Myocyte (in vitro differentiated cells): ENCODE data around the gene MYO1D. TPM values are rescaled to one million over a fixed set of nuclear protein-coding genes. Genes with fewer than 3 reads are reported as not detected.

Source experiments
- DNase-seq: peaks from one replicate; pipeline ENCODE4 v3.0.0-alpha.2; 2012; ENCODE audit warnings: low read depth
- total RNA-seq: library from RNA; depleted of rRNA; stranded (reverse); fragments of >200 nt; gene quantifications from 2 replicates; pipeline ENCODE4 v1.2.3, GENCODE V29; 2014

Gene MYO1D
- total RNA-seq, 1 donor from 2014 or later, result 34.8 TPM

- no peak for DNase-seq
These were observed 16.9 kb downstream of the MYO1D start for GRCh38 chr17:32859857-32860525.

GRCh38 chr17:32855620-32856019 is 21.3 kb downstream of the MYO1D start:
- DNase-seq, result no peak

GRCh38 chr17:32854832-32855389 is 22.0 kb downstream of the MYO1D start:
- DNase-seq, result no peak

GRCh38 chr17:32854207-32854606 is 22.7 kb downstream of the MYO1D start:
- no peak for DNase-seq

GRCh38 chr17:32852811-32853210 is 24.1 kb downstream of the MYO1D start:
- no peak for DNase-seq

GRCh38 chr17:32849879-32850278 is 27.0 kb downstream of the MYO1D start:
- no peak for DNase-seq

GRCh38 chr17:32847977-32848376 is 28.9 kb downstream of the MYO1D start:
- no peak for DNase-seq

GRCh38 chr17:32846143-32846542 is 30.8 kb downstream of the MYO1D start:
- DNase-seq, result no peak

- DNase-seq, result no peak
These were observed 36.7 kb downstream of the MYO1D start for GRCh38 chr17:32840241-32840640.

- DNase-seq, result no peak
These were observed 40.4 kb downstream of the MYO1D start for GRCh38 chr17:32836527-32836926.

GRCh38 chr17:32835291-32835761 is 41.6 kb downstream of the MYO1D start:
- DNase-seq, result no peak

GRCh38 chr17:32834104-32834503 is 42.8 kb downstream of the MYO1D start:
- DNase-seq, result no peak

- no peak for DNase-seq
These were observed 43.4 kb downstream of the MYO1D start for GRCh38 chr17:32833526-32833925.

GRCh38 chr17:32833076-32833475 is 43.8 kb downstream of the MYO1D start:
- no peak for DNase-seq

- no peak for DNase-seq
These were observed 45.2 kb downstream of the MYO1D start for GRCh38 chr17:32831627-32832243.

- DNase-seq, result no peak
These were observed 45.7 kb downstream of the MYO1D start for GRCh38 chr17:32831223-32831622.

- DNase-seq, result peak; percentile 25
These were observed 48.1 kb downstream of the MYO1D start for GRCh38 chr17:32828822-32829221.

GRCh38 chr17:32827227-32827626 is 49.7 kb downstream of the MYO1D start:
- peak; percentile 55 for DNase-seq

GRCh38 chr17:32826076-32826475 is 50.8 kb downstream of the MYO1D start:
- no peak for DNase-seq

GRCh38 chr17:32824334-32824733 is 52.6 kb downstream of the MYO1D start:
- DNase-seq, result no peak

GRCh38 chr17:32822996-32823395 is 53.9 kb downstream of the MYO1D start:
- no peak for DNase-seq
